Tibial artery (tissue), 4 donors: ENCODE measurements around the gene TXNDC16.

ENCODE experiments used
- DNase-seq, 2 donors: peaks; one replicate each; pipeline ENCODE4 v3.0.0-alpha.2; 2019
- H3K27ac ChIP-seq, 2 donors: fragments of 200-600 bp; sonication (generic) in 1 of 2; 1 replicate in 1 of 2; 2 replicates in 1 of 2; pipeline ENCODE4 v1.5.1; 2018 to 2019; ENCODE audit warnings: mild to moderate bottlenecking in 1 of 2
- H3K27me3 ChIP-seq, 2 donors: fragments of 200-600 bp; sonication (generic) in 1 of 2; one replicate each; pipeline versions ENCODE4 v1.5.1 to v1.6.0; 2016 to 2019
- H3K36me3 ChIP-seq, 3 donors: fragments of 200-600 bp; sonication (generic) in 2 of 3; one replicate each; pipeline ENCODE4 v1.5.1; 2016 to 2019; ENCODE audit warnings: mild to moderate bottlenecking in 2 of 3
- H3K4me1 ChIP-seq, 4 donors: fragments of 200-600 bp; sonication (generic) in 2 of 4; 1 replicate in 3 of 4; 2 replicates in 1 of 4; pipeline ENCODE4 v1.5.1; 2016 to 2019
- H3K4me3 ChIP-seq, 2 donors: fragments of 200-600 bp; sonication (generic) in 1 of 2; 1 replicate in 1 of 2; 2 replicates in 1 of 2; pipeline ENCODE4 v1.5.1; 2018 to 2019; ENCODE audit warnings: mild to moderate bottlenecking in 2 of 2
- H3K9me3 ChIP-seq, 3 donors: fragments of 200-600 bp; sonication (generic) in 1 of 3; one replicate each; pipeline ENCODE4 v1.5.1; 2016 to 2019
- CTCF ChIP-seq, 2 experiments: fragments of 200-600 bp in 1 of 2; fragments of 450-650 bp in 1 of 2; IDR thresholded peaks; one replicate each; pipeline ENCODE4 v1.5.1; 2017 to 2019; ENCODE audit warnings: antibody characterized with exemption in 2 of 2, mild to moderate bottlenecking in 1 of 2, moderate library complexity in 1 of 2
- intact Hi-C: fragments of 100-400 bp; cut with DNase I; formaldehyde crosslinking; loops from one replicate; pipeline ENCODE4 v1.15.0; 2023; ENCODE audit warnings: low total_unique reads

The TXNDC16 gene

GRCh38 chr14:52463375-52463774 is 88.9 kb downstream of the TXNDC16 start:
- intact Hi-C loops = no loop called here
- no peaks in the 10 kb centered on the region for H3K9me3 ChIP-seq

GRCh38 chr14:52461721-52462120 is 90.6 kb downstream of the TXNDC16 start:
- no peak for DNase-seq
- no peaks in the 10 kb centered on the region for H3K27me3 ChIP-seq
- H3K4me1 ChIP-seq = peaks cover 0 to 24% (median 2%) of the 10 kb centered on the region in 4 donors
- H3K36me3 ChIP-seq = peaks cover 12 to 14% (median 12%) of the 10 kb centered on the region in 3 donors
- no peak overlapping the region for H3K27ac ChIP-seq
- no peak overlapping the region for H3K4me3 ChIP-seq
- intact Hi-C loops = no loop called here
- no peaks in the 10 kb centered on the region for H3K9me3 ChIP-seq
- TF ChIP-seq CTCF (IDR thresholded peaks at IDR 0.05) = no peak

More at GRCh38 chr14:52463375-52463774, 88.9 kb downstream of the TXNDC16 start:
- no peaks in the 10 kb centered on the region for H3K27me3 ChIP-seq
- no peak for DNase-seq
- no peak overlapping the region for H3K4me3 ChIP-seq
- H3K27ac ChIP-seq = no peak overlapping the region
- H3K4me1 ChIP-seq = peaks cover 0 to 10% (median 0%) of the 10 kb centered on the region in 4 donors
- TF ChIP-seq CTCF (IDR thresholded peaks at IDR 0.05) = no peak
- peaks cover 12 to 14% (median 12%) of the 10 kb centered on the region in 3 donors for H3K36me3 ChIP-seq

GRCh38 chr14:52458721-52459085 is 93.6 kb downstream of the TXNDC16 start:
- H3K9me3 ChIP-seq = no peaks in the 10 kb centered on the region
- no peak for TF ChIP-seq CTCF (IDR thresholded peaks at IDR 0.05)
- peak overlapping the region; percentile 54 to 68 for H3K27ac ChIP-seq
- peaks cover 12 to 23% (median 20%) of the 10 kb centered on the region in 3 donors for H3K36me3 ChIP-seq
- no peak overlapping the region for H3K4me3 ChIP-seq
- intact Hi-C loops = no loop called here
- H3K27me3 ChIP-seq = no peaks in the 10 kb centered on the region
- H3K4me1 ChIP-seq = peaks cover 0 to 24% (median 2%) of the 10 kb centered on the region in 4 donors
- DNase-seq = no peak

- Histone ChIP-seq H3K27ac (peak overlapping the region; percentile 54 to 68), H3K9me3 (no peaks in the 10 kb centered on the region), H3K36me3 (peaks cover 11 to 32% (median 26%) of the 10 kb centered on the region in 3 donors), H3K4me1 (peaks cover 0 to 24% (median 2%) of the 10 kb centered on the region in 4 donors), H3K27me3 (no peaks in the 10 kb centered on the region), H3K4me3 (no peak overlapping the region)
- TF ChIP-seq CTCF (IDR thresholded peaks at IDR 0.05) = no peak
- DNase-seq = no peak
- intact Hi-C loops = no loop called here
Measured at GRCh38 chr14:52457411-52457810, 94.9 kb downstream of the TXNDC16 start.

- no peak for DNase-seq
- intact Hi-C loops = no loop called here
- Histone ChIP-seq H3K27me3 (no peaks in the 10 kb centered on the region), H3K4me3 (no peak overlapping the region), H3K9me3 (no peaks in the 10 kb centered on the region), H3K27ac (no peak overlapping the region), H3K36me3 (peaks cover 7 to 28% (median 18%) of the 10 kb centered on the region in 3 donors), H3K4me1 (peaks cover 0 to 24% (median 2%) of the 10 kb centered on the region in 4 donors)
- TF ChIP-seq CTCF (IDR thresholded peaks at IDR 0.05) = no peak
Measured at GRCh38 chr14:52455291-52456088, 96.8 kb downstream of the TXNDC16 start.
